HG02938 (cell line): Measurements from ENCODE around the gene BORCS8.
A peak's percentile ranks its signal among the peaks of the same experiment; 100 is the strongest.
"Not testable (repeated sequence)": the region's sequence is repeated elsewhere in the genome, so short reads cannot be mapped to it uniquely, and the experiment has no call there.

ENCODE experiments used
- ATAC-seq: cut with Tn5 transposase; IDR thresholded peaks from one replicate; pipeline ENCODE4 v1.9.1; 2021; ENCODE audit warnings: mild to moderate bottlenecking, moderate library complexity; ENCODE audit not compliant: unreplicated experiment

The BORCS8 gene

DNA sequence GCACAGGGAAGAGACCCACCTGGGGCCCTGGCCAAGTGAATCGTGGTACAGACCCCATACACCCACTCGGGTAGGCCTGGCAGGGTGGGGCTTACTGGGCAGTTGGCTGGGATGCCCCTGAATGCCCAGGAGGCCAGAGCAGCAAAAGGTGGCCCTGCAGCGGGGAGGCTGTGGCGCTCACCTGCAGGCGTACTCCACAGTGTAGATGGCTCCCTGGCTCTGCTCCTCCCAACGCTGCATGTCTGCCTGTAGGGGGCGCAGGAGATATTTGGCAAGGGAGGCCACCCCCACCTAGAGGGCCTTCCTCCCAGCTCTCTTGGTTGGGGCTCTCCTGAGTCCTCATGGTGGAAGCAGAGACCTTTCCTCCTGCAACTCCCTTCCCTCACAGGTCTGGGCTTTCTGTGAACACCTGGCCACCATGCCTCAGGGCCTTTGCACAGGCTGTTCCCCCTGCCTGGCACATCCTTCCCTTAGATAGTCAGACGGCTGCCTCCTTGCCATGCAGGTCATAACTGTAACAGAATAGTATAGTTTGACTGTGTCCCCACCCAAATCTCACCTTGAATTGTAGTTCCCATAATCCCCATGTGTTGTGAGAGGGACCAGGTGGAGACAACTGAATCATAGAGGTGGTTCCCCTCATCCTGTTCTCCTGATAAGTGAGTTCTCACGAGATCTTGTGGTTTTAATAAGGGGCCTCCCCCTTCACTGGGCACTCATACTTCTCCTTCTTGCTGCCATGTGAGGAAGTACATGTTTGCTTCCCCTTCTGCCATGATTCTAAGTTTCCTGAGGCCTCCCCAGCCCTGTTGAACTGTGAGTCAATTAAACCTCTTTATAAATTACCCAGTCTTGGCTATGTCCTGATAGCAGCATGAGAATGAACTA lies 5.9 kb downstream of the BORCS8 start:
- no peak for ATAC-seq

DNA sequence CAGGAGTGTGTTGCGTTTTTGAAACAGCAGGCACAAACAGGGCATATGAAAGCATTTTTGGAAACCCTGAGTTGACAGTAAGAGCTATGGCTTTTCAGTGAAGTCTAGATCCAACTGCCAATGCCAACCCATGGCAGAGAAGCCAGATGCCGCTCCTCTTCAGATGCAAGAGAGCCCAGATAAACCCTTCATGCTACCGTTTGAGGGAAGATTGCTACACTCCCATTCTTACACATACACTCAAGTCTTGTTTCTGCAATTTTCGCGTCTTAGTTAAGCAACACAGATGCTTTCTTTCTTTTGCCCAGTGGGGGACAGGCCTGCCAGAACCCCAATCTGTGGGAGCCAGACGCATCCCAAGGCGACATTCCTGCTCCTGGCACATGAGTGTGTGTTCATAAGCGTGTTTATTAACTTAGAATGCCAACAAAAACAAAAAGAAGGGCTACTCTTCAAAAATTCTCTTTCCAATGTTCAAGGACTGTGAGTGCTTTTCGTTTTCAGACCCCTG lies 10.4 kb downstream of the BORCS8 start:
- no peak for ATAC-seq

DNA sequence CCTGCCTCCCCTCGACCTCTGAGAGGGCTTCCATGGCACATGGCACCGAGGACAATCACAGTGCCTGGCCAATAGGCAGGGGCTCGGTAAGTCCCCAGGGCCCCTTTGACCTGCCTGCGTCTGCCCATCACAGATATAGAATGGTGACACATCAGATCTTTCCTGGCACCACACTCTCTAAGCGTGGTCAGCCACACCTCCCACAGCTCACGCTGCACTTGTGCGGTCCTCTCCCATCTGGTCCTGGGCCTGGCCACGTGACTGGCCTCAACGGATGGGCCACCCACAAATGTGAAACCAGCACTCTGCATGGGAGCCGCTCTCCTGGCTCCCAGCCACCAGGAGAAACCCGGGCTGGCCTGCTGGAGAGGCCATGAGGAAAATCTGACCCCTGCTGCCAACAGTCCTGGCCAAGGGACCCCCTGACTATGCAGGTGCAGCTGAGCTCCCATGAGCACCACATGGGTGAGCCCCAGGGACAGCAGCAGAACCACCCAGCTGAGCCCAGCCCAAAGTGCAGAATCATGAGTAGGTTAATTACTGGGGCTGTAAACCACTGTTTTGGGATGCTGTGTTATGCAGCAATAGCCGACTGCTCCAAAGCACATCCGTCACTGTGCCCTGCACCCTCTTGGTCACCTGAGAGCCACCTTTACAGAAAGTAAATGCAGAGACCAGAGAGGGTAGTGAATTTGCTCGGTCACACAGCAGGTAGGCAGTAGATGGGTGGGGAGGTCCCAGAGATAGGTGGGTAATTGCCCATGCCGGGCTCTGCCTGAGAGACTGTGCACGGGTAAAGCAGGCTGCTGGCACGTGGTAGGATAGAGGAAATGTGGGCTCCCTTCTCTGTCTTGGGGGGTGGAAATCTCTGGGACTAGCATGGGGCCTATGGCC lies 12.2 kb downstream of the BORCS8 start:
- no peak for ATAC-seq

DNA sequence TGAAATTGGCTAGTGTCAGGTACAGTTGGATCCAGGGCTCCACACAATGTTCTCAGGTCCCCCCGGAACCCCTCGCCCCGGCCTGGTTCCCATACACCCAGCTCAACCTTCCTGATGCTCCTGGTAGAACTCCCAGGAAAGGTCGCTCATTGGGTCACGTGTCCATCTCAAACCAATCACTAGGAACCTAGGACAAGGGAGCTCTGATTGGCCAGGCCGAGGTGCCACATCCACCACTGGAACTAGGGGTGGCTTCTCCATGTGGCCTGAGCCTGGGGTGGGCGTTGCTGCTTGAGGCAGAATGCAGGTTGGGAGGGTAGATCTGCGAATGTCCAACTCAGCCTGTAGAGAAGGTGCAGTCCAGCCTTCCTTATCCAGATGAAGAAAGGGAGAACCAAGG lies 15.0 kb downstream of the BORCS8 start:
- ATAC-seq, result no peak

DNA sequence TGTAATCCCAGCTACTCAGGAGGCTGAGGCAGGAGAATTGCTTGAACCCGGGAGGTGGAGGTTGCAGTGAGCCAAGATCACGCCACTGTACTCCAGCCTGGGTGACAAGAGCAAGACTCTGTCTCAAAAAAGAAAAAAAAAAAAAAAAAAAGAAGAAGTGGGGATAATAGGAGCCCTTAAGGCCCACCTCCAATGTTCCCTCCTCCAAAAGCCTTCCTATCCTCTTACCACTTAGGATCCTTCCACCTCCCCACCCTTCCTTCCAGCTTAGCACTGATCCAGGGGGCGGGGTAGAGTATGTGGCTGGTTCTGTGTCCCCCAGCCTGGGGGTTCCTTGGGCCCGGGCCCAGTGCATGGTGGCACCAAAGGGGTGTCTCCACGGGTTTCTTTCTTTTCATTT lies 18.7 kb downstream of the BORCS8 start:
- ATAC-seq, result not testable (repeated sequence)

DNA sequence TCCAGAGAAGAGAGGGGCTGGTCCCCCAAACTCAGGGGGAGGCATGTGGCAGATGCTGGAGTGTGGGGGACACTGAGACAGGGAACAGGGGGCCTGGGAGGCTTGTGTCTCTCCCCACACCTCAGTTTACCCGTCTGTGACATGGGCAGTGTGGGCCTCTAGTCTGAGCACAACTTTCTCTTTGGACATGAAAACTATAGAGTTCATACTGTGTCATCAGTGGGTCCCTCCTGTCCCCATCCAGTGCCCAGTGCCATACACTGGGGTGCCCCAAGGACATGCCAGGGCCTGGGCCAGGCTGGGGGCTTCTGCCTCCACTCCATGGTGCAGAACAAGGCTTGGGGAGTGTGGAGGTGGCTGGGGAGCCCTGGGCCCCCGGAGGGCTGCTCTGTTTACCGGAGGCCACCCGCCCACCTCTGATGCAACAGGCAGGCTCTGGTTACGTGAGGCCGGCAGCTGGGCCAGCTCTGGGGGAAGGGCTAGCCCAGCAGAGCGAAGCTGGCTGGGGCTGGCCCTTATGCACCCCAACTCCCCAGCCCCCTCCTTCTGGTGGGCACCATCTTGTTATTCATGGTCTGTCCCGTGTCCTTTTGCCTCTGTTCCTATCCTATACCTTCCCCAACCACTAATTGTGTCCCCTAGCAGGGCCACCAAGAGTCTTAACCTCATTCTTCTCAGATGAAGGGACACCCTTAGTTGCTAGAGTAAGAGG lies 20.0 kb downstream of the BORCS8 start:
- ATAC-seq, result no peak

DNA sequence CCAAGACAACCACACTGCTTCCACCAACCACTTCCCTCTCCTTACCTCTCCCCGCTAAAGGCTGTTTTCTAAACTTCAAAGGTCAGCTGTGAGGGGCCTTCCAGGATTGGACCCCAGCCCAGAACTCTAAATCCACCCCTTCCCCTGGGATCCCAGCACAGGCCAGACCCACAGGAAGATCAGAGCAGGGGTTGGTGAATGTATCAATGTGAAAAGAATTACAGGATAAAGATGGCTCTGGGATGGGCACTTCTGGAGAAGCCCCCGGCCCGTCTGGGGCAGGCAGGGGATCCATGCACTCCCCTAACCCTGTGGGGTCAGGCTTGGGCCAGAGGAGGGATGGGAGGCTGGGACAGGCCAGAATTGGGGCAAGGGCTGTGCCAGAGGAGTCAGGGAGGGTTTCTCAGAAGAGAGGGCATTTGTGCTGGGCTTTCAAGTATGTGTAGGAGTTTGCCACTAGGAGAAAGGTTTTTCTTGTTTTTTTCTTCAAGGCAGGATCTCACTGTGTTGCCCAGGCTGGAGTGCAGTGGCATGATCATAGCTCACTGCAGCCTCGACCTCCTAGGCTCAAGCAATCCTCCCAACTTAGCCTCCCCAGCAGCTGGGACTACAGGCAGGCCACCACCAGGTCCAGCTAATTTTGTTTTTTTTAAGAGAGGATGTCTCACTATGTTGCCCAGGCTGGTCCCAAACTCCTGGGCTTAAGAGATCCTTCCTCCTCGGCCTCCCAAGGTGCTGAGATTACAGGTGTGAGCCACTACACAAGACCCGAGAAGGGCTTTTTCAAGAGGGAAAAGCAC lies 20.9 kb downstream of the BORCS8 start:
- ATAC-seq, result no peak

DNA sequence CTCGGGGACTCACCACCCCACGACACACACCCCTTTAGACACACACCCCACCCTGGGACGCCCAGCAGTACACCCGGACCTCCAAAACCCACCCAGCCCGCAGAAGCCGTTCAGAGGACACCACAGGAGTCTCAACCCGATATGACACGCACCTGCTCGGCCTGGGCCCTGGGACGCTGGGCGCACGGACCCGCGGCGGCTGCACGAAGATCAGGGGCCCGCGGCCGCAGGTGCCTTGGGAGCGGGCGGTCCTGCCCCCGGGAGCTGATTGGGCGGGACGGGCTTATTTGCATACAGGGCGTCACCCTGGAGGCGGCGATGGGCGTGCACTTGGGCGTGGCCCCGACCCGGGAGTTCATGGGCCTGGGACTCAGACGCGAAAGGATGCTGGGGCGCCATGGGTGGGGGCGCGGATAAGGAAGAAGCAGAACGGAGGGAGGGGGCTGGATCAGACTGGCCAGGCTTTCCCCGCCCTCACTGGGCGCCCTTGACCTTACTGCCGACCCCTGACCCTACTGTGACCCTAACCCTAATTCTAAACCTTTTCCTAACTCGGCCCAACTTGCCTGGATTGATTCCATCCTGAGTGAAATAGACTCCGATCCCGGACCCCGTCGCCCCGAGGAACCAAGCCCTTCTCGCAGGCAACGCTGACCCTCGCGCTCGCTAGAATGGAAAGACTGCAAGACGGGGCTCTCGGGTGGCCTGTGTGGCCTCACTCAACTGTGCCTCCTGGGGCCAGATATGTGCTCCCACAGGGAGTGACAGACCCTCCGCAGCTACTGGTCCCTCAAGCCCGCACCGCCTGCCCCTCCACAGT lies 21.7 kb downstream of the BORCS8 start, which contains the start of gene MEF2B:
Gene MEF2B, minus strand, starts transcription at position 211 of the 820 bp plus-strand sequence. CDS start 19,528 bp downstream, outside the sequence.
- ATAC-seq, result peak; percentile 74

DNA sequence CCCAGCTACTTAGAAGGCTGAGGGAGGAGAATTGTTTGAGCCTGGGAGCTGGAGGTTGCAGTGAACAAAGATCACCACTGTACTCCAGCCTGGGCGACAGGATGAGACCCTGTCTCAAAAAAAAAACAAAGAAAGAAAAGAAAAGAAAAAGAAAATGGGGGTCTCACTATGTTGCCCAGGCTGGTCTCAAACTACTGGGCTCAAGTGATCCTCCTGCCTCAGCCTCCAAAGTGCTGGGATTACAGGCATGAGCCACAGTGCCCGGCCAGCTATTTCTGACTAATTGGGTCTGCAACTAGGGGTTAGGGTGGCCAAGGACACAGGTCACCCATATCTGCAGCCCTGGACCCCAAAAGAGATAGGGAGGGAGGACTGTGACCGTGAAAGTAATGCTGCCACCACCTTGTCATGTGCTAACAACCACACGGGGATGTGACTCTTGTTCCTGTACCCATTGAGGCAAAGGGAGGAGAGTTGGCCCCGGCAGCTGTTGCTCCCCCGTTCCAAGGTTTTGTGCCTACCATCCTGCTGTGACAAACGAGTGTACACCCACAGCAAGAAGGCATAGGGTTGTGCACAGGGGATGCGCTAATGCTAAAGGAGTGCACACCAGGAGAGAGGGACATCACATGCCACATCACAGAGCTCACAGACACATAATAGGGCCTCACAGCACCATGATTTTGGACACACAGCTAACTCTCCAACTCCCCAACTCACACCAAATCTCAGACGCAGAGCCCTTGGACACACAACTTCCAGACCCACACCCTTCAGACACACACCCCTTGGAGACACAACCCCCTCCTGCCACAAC lies 22.5 kb downstream of the BORCS8 start:
- no peak for ATAC-seq

DNA sequence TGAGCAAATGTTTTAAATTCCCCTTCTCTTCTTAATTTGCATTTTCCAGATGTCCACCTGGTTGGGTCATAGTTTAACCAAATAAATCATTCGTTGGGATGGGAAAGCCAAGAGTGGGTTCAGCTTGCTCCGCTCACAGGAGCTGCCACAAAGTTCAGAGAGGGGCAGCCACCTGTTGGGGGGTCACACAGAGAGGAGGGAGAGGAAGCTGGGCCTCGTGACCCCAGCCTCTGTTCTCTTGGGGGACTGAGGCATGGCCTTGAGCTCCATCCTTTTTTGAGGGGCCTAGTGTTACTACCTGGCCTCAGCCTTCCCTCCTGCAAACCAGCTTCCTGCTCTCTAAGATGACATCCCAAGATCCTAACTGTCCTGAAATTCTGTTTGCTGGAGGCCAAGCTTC lies 24.3 kb downstream of the BORCS8 start:
- no peak for ATAC-seq

DNA sequence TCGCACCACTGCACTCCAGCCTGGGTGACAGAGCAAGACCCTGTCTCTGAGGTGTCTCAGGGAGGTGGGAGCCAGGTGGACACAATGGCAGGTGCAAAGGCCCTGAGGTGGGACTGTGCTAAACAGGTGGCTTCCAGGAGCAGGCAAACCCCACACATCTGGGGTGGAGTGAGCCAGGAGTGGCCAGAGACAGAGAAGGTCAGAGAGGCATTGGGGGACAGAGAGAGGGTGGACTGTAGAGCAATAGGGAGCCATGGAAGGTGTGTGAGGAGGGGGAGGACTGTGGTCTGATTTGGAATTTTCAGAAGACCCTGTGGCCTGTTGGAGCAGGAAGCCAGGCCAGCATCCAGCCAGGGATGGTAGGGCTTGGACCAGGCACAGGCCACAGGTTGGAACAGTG lies 26.6 kb downstream of the BORCS8 start:
- no peak for ATAC-seq

DNA sequence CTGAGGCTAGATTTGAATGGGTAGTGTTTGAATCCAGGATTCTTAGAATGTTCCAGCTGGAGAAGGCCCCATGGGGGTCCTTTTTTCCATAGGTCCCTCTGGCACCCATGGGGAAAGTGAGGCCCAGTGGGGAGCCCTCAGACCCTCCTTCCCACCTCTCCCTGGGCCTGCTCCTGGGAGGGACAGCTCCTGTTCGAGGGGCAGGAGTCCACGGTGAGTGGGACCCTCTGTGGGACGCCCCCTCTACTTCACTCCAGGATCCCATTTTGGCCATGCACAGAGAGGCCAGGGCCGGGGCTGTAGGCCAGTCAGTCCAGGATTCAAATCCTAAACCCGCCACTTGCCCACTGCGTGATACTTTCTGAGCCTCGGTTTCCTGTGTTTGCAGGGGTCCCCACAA lies 29.5 kb downstream of the BORCS8 start:
- no peak for ATAC-seq

DNA sequence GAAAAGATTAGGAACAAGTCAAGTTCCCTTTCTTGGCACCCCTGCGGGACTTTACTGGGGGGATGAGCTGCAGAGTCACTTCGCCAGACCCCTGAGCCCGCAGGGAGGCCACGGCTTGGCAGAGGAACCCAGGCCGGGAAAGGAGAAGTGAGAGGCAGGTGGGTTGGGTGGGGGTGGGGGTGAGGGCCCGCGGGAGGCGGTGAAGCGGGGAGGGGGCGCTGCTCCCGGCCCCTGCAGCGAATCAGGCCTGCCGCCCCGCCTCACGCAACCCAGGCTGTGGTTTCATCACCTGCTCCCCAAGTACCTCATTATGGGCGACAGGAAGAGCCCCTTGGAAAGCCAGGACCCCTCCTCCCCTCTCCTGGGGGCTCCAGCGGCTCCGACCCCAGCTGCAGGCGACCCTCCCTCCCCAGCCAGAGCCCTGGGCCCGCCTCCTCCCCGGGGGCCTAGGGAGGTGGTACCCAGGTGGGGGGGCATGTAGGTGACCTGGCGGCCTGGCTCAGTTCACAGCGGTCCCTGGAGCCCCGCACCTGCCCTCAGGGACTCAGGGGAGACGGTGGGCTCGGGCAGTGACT lies 31.4 kb downstream of the BORCS8 start:
- ATAC-seq, result no peak

DNA sequence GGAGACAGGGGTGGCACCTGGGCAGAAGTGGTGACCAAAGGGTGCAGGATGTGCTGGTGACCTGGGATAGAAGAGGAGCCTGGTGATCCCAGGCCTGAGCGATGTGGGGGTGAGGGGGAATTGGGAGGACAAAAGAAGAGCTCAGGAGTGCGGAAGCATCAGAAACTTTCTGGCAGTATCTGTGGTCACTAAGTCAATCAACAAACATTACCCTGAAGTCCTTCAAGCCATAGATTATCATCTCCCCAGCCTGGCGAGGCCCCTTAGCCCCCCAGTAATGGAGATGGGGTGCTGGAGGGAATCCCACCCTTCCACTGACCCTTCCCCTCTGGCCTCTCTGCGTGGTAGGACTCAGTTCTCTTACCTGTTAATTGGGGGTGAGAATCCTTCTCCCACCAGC lies 32.4 kb downstream of the BORCS8 start:
- ATAC-seq, result no peak

DNA sequence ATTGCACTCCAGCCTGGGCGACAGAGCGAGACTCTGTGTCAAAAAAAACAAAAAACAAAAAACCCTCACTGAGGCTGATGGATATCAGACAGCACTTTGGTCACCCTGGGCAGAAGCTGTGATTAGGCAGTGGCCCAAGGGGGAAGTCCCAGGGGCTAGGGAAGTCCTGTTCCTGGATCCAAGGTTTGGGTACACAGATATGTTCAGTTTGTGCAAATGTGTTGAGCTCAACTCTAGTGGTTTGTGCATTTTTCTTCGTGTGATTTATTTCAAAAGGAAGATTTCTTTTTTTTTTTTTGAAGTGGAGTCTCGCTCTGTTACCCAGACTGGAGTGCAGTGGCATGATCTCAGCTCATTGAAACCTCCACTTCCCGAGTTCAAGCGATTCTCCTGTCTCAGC lies 34.1 kb downstream of the BORCS8 start:
- no peak for ATAC-seq

DNA sequence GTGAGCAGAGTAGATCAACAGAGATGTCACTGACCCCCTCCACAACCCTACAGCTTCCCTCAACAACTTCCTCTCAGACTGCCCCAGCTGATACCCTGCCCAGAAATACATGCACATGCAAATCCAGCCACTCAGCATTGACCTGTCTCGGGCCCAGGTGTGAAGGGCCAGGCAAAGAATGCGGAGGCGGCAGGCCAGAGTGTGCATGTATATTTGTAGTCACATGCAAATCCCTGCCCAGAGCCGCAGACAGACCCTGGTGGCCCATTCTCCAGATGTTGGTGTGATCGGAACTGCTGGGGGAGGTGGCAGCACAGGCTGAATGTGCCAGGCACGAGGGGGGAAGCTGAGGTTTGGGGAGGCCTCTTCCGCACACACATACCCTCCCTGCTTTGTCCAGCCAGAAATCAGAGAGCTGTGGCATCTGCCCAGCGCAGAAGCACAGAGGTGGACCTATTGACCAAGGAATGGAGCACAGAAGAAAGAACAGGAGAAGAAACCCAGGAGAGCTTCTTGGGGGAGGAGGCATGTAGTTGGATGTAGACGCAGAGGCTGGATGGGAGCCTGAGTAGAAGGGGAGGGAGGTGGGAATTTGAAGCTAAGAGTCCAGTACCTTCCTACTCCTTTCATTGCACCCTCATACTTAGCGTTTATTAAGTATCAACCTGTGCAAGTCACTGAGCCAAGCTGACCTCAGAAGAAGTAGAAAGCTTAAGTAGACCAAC lies 36.3 kb downstream of the BORCS8 start:
- ATAC-seq, result peak; percentile 59

DNA sequence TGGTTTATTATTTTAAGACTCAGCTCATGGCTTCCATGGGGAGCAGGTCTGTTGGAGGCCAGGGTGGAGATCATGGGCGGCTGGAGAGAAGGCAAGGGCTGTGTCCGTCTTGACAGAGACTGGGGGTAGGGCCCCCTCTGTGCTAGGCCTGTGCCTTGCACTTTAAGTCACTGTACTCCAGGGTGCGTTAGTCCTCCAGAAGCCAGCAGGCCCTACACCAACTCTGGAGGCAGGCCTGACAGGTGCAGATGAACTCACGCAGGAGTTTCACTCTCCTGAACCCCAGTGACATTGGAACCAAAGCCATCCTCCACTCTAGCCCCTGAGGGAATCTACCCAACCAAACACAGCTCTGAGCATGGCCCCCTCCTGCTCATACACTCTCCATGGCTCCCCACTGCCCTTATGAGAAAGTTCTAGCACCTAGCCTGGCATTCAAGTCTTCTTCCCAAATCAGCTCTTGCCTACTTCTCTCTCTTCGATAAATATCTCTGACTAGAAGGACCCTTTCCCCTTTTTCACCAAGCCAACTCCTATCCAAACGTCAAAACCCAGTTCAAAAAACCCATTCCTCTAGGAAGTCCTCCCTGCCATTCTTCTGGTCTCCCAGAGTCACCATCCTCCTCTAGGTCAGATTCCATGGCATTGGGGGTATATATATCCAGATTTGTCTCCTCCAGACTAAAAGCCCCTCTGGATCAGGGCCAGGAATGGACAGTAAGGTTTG lies 37.0 kb downstream of the BORCS8 start:
- no peak for ATAC-seq
